ENCODE data around the gene IPO5. TPM values are rescaled to one million over a fixed set of nuclear protein-coding genes. Genes with fewer than 3 reads are reported as not detected.

IPO5 gene
- total RNA-seq, 6 experiments from 2014 or later: 36.0 to 52.3 (median 45.2) TPM

DNA sequence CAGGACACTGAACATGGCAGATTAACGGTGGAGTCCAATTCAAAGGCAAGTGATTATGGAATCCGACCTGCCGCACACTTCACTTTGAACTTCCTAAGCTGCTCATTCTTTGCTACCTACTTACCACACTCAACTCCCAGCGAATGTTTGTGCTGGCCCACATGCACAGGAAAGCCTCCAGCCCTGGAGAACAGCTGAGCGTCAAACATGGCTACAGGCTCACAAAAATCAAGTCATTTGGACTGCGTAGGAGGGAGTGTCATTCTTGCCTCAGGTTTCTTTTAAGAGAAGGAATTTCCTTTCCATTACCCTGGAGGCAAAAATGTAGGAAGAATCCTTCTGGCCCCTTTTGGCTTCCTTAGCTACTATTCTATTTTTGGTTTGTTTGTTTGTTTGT is 41.3 kb upstream of the IPO5 start:
- no peak for ATAC-seq
- intact Hi-C loops (cut with DNase I): no loop called here

DNA sequence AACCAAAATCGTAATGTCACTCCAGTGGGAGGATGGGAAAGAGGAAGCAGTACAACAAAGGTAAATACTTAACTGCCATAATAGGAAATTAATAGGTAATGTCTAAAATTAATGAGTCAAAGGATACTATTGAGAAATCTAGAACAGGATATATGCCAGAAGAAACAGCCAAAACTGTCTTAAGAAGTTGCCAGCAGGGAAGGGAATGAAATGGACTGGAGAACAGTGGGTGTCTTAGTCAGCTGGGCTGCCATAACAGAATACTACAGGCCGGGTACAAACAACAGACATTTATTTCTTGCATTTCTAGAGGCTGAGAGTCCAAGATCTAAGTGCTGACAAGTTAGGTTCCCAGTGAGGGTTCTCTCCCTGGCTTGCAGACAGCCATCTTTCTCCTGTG is 40.3 kb upstream of the IPO5 start:
- Histone ChIP-seq H3K9me3 (no peaks in the 10 kb centered on the region), H3K4me1 (no peaks in the 10 kb centered on the region), H3K27me3 (no peaks in the 10 kb centered on the region), H3K4me3 (no peak overlapping the region), H3K36me3 (no peaks in the 10 kb centered on the region), H3K27ac (no peak overlapping the region)
- no peak for TF ChIP-seq POLR2A (IDR thresholded peaks at IDR 0.05)
- TF ChIP-seq, protein P1, sequence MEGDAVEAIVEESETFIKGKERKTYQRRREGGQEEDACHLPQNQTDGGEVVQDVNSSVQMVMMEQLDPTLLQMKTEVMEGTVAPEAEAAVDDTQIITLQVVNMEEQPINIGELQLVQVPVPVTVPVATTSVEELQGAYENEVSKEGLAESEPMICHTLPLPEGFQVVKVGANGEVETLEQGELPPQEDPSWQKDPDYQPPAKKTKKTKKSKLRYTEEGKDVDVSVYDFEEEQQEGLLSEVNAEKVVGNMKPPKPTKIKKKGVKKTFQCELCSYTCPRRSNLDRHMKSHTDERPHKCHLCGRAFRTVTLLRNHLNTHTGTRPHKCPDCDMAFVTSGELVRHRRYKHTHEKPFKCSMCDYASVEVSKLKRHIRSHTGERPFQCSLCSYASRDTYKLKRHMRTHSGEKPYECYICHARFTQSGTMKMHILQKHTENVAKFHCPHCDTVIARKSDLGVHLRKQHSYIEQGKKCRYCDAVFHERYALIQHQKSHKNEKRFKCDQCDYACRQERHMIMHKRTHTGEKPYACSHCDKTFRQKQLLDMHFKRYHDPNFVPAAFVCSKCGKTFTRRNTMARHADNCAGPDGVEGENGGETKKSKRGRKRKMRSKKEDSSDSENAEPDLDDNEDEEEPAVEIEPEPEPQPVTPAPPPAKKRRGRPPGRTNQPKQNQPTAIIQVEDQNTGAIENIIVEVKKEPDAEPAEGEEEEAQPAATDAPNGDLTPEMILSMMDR (IDR thresholded peaks at IDR 0.05): no peak
- ATAC-seq (no peak), DNase-seq (no peak)
- intact Hi-C loops (cut with DNase I): no loop called here
- WGBS (ENCODE audit: insufficient coverage, low coverage, low lambda C conversion rate, missing lambda C conversion rate): 82% methylated on average over 1 of the region's 2 CpGs

More for the DNA sequence above, 41.3 kb upstream of the IPO5 start:
- no peaks in the 10 kb centered on the region for H3K9me3 ChIP-seq
- no peak for DNase-seq
- no peak for TF ChIP-seq POLR2A (IDR thresholded peaks at IDR 0.05)
- TF ChIP-seq, protein P1 (IDR thresholded peaks at IDR 0.05): no peak
- WGBS (ENCODE audit: insufficient coverage, low coverage, low lambda C conversion rate, missing lambda C conversion rate): 91% methylated on average over 5 of the region's 6 CpGs
- H3K36me3 ChIP-seq: no peaks in the 10 kb centered on the region
- H3K4me1 ChIP-seq: no peaks in the 10 kb centered on the region
- H3K27ac ChIP-seq: no peak overlapping the region
- no peaks in the 10 kb centered on the region for H3K27me3 ChIP-seq
- no peak overlapping the region for H3K4me3 ChIP-seq

DNA sequence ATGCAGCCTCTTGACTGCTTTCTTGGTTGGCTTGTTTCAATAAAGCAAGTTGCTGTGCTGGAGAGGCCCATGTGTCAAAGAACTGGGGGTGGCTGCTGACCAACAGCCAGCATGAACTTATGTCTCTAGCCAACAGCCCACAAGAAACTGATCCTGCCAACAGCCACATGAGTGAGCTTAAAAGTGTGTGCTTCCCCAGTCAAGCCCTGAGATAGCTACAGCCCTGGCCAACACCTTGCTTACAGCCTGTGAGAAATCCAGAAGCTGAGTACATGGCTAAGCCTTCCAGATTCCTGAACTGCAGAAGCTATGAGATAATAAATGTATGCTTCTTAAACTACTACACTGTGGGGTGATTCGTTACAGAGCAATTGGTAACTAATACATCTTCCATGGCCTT is 38.9 kb upstream of the IPO5 start:
- no peaks in the 10 kb centered on the region for H3K27me3 ChIP-seq
- H3K4me3 ChIP-seq: no peak overlapping the region
- WGBS (ENCODE audit: insufficient coverage, low coverage, low lambda C conversion rate, missing lambda C conversion rate): 57% methylated on average over 1 of the region's 1 CpG
- H3K9me3 ChIP-seq: no peaks in the 10 kb centered on the region
- H3K27ac ChIP-seq: no peak overlapping the region
- H3K4me1 ChIP-seq: no peaks in the 10 kb centered on the region
- intact Hi-C loops (cut with DNase I): no loop called here
- no peak for DNase-seq
- ATAC-seq: no peak
- TF ChIP-seq POLR2A (IDR thresholded peaks at IDR 0.05): no peak
- TF ChIP-seq, protein P1 (IDR thresholded peaks at IDR 0.05): no peak
- no peaks in the 10 kb centered on the region for H3K36me3 ChIP-seq

DNA sequence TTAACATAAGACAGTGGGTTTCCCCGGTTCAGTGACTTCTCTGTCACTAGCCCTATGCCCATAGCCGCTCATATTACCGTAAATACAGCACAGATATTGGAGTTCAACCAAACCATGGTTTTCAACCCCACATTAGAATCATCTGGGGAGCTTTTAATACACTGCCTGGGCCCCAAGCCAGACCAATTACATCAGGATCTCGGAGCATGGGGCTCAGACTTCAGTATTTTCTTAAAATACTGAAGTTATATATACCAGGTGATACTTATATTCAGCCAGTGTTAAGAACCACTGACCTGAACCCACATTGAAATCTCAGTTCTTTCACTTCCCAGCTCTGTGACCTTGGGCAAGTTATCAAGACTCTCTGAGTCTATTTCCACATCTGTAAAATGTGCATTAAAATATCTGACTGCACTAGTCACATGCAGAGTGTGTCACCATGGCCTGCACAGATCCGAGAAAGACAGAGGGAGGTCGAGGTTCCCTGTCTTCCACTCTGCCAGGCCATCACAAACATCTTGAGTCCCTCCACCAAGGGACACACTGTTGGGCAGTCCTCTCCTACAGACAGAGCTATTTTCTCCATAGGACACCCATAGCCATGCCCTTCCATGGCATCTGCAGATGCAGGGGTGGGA is 32.2 kb upstream of the IPO5 start:
- no peak for DNase-seq
- WGBS (ENCODE audit: insufficient coverage, low coverage, low lambda C conversion rate, missing lambda C conversion rate): 71% methylated on average over 4 of the region's 6 CpGs

More for the DNA sequence above, 32.2 kb upstream of the IPO5 start:
- Histone ChIP-seq H3K4me1 (no peaks in the 10 kb centered on the region), H3K9me3 (no peaks in the 10 kb centered on the region), H3K36me3 (no peaks in the 10 kb centered on the region), H3K27me3 (no peaks in the 10 kb centered on the region), H3K27ac (no peak overlapping the region), H3K4me3 (no peak overlapping the region)
- ATAC-seq: no peak
- TF ChIP-seq POLR2A (IDR thresholded peaks at IDR 0.05): no peak
- TF ChIP-seq, protein P1 (IDR thresholded peaks at IDR 0.05): no peak
- intact Hi-C loops (cut with DNase I): no loop called here
